Kidney epithelial cell (primary cell): Measurements from ENCODE around the gene C16orf95. TPM values are rescaled to one million over a fixed set of nuclear protein-coding genes. Genes with fewer than 3 reads are reported as not detected.
"Not testable (repeated sequence)": the region's sequence is repeated elsewhere in the genome, so short reads cannot be mapped to it uniquely, and the experiment has no call there.

Source experiments
- DNase-seq: peaks from one replicate; pipeline ENCODE4 v3.0.0-alpha.2; 2010; ENCODE audit warnings: low read depth
- H3K27me3 ChIP-seq: 2 replicates; pipeline ENCODE4 v1.6.0; 2011; ENCODE audit warnings: low read length; ENCODE audit not compliant: control insufficient read depth, insufficient read depth
- H3K36me3 ChIP-seq: 2 replicates; pipeline ENCODE4 v1.5.1; 2011; ENCODE audit warnings: low read length; ENCODE audit not compliant: control insufficient read depth, insufficient read depth
- H3K4me3 ChIP-seq: 2 replicates; pipeline ENCODE4 v1.5.1; 2011; ENCODE audit warnings: low read depth, mild to moderate bottlenecking, control low read depth, low read length
- CTCF ChIP-seq: IDR thresholded peaks from 2 replicates; pipeline ENCODE4 v1.5.1; 2011; ENCODE audit warnings: mild to moderate bottlenecking, moderate library complexity, low read length, control low read depth, inconsistent platforms; ENCODE audit not compliant: insufficient read depth, poor library complexity, severe bottlenecking
- total RNA-seq: library from RNA; depleted of rRNA; stranded (reverse); fragments of >200 nt; gene quantifications from 2 replicates; pipeline ENCODE4 v1.2.3, GENCODE V29; 2015

Gene C16orf95
- total RNA-seq, 1 donor from 2014 or later: 1.7 TPM

GRCh38 chr16:87265261-87265660 lies 51.9 kb downstream of the C16orf95 start:
- DNase-seq: no peak
- Histone ChIP-seq H3K4me3 (no peak overlapping the region), H3K36me3 (no peaks in the 10 kb centered on the region), H3K27me3 (no peaks in the 10 kb centered on the region)
- TF ChIP-seq CTCF: no peak

- Histone ChIP-seq H3K36me3 (no peaks in the 10 kb centered on the region), H3K27me3 (no peaks in the 10 kb centered on the region), H3K4me3 (no peak overlapping the region)
- DNase-seq: no peak
- TF ChIP-seq CTCF: no peak
Measured at GRCh38 chr16:87264634-87265033, 52.6 kb downstream of the C16orf95 start.

GRCh38 chr16:87263418-87264052 lies 53.7 kb downstream of the C16orf95 start:
- no peak for DNase-seq
- Histone ChIP-seq H3K36me3 (no peaks in the 10 kb centered on the region), H3K4me3 (no peak overlapping the region), H3K27me3 (no peaks in the 10 kb centered on the region)
- no peak for TF ChIP-seq CTCF

- TF ChIP-seq CTCF: no peak
- H3K36me3 ChIP-seq: no peaks in the 10 kb centered on the region
- DNase-seq: no peak
- H3K27me3 ChIP-seq: no peaks in the 10 kb centered on the region
- no peak overlapping the region for H3K4me3 ChIP-seq
Measured at GRCh38 chr16:87259431-87259830, 57.8 kb downstream of the C16orf95 start.

GRCh38 chr16:87258653-87259052 lies 58.5 kb downstream of the C16orf95 start:
- H3K4me3 ChIP-seq, H3K27me3 ChIP-seq, H3K36me3 ChIP-seq, DNase-seq: not testable (repeated sequence)

- TF ChIP-seq CTCF: no peak
- Histone ChIP-seq H3K27me3 (peaks cover 2% of the 10 kb centered on the region), H3K4me3 (no peak overlapping the region), H3K36me3 (no peaks in the 10 kb centered on the region)
- no peak for DNase-seq
Measured at GRCh38 chr16:87255866-87256265, 61.3 kb downstream of the C16orf95 start.
